ENCODE data around the gene FARP1.

The FARP1 gene

GRCh38 chr13:98480915-98481877 lies 338.3 kb downstream of the FARP1 start:
- H3K4me3 ChIP-seq (ENCODE audit: low read length) = peak overlapping the region; percentile 1
- DNase-seq (ENCODE audit: low read depth) = no peak
- TF ChIP-seq CTCF (conservative IDR thresholded peaks at IDR 0.05; ENCODE audit: low read depth, low read length) = no peak

GRCh38 chr13:98482476-98483444 lies 339.9 kb downstream of the FARP1 start:
- peak overlapping the region; percentile 35 for H3K4me3 ChIP-seq (ENCODE audit: low read length)
- peak; percentile 98 for DNase-seq (ENCODE audit: low read depth)
- peak; percentile 42 for TF ChIP-seq CTCF (conservative IDR thresholded peaks at IDR 0.05; ENCODE audit: low read depth, low read length)

DNA sequence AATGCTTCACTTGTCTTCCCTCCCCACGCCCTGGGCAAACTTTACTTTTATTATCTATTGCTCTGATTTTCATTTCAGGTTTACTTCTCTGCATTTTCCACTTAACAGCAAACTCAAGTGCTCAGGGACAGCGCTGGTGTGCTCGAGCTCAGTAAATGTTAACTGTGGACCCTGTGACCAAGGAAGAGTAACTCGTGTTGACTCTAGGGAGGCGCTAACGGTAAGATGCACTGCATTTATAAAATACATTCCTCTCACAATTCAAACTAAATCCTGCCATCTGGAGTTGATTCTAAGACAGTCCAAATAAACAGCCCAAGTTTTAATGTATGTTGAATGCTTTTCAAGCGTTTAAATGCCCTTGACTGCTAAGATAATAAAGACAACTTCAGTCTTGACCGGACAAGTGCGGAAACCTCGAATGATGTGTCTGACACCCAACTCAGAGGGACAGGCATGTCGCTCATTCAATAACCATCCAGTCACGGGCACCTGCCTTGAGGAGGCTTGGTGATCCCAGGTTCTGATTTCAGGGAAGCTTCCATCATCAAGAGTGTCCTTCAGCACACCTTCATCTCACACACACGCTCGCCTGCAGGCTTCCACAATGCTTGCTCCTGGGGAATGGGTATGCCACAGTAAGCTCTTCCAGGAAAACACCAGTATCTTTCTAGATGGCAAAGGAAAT lies 340.9 kb downstream of the FARP1 start:
- TF ChIP-seq CTCF (conservative IDR thresholded peaks at IDR 0.05; ENCODE audit: low read depth, low read length) = no peak
- DNase-seq (ENCODE audit: low read depth) = no peak
- H3K4me3 ChIP-seq (ENCODE audit: low read length) = peak overlapping the region; percentile 35

- no peak for TF ChIP-seq CTCF (conservative IDR thresholded peaks at IDR 0.05; ENCODE audit: low read depth, low read length)
- peak; percentile 99 for DNase-seq (ENCODE audit: low read depth)
- peak overlapping the region; percentile 35 for H3K4me3 ChIP-seq (ENCODE audit: low read length)
Measured at GRCh38 chr13:98484289-98485219, 341.7 kb downstream of the FARP1 start.

GRCh38 chr13:98485561-98485960 lies 342.7 kb downstream of the FARP1 start:
- no peak for DNase-seq (ENCODE audit: low read depth)
- TF ChIP-seq CTCF (conservative IDR thresholded peaks at IDR 0.05; ENCODE audit: low read depth, low read length) = no peak

DNA sequence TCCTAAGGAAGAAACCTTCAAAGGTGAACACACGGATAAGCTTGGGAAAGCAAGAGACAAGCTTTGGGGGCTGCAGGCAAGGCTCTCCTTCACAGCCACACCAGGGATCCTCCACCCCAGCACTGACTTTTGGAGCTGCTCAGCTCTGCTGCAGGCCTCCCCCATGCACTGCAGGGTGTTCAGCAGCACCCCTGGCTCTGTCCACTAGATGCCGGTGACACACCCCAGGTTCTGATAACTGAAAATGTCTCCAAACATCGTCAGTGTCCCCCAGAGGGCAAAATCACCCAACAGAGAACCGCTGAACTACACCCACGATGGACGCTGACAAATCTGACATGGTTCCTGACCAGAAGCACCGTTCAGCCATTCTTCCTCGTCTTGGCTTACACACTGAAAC lies 343.5 kb downstream of the FARP1 start:
- no peak overlapping the region for H3K4me3 ChIP-seq (ENCODE audit: low read length)
- no peak for TF ChIP-seq CTCF (conservative IDR thresholded peaks at IDR 0.05; ENCODE audit: low read depth, low read length)
- no peak for DNase-seq (ENCODE audit: low read depth)

More at GRCh38 chr13:98485561-98485960, 342.7 kb downstream of the FARP1 start:
- H3K4me3 ChIP-seq (ENCODE audit: low read length) = no peak overlapping the region

Data from retinal pigment epithelial cell (primary cell).